ENCODE data around the gene SNX13.

SNX13 gene

GRCh38 chr7:17772581-17773288, 167.6 kb downstream of the SNX13 start:
- DNase-seq: no peak

GRCh38 chr7:17771901-17772408, 168.3 kb downstream of the SNX13 start:
- DNase-seq: no peak

- DNase-seq: peak; percentile 86
Measured at GRCh38 chr7:17770710-17771375, 169.5 kb downstream of the SNX13 start.

- peak; percentile 78 for DNase-seq
Measured at GRCh38 chr7:17769918-17770317, 170.4 kb downstream of the SNX13 start.

GRCh38 chr7:17758008-17758407, 182.3 kb downstream of the SNX13 start:
- DNase-seq: no peak

GRCh38 chr7:17746020-17746530, 194.2 kb downstream of the SNX13 start:
- no peak for DNase-seq

GRCh38 chr7:17745610-17746009, 194.7 kb downstream of the SNX13 start:
- DNase-seq: no peak

- no peak for DNase-seq
Measured at GRCh38 chr7:17743316-17743715, 197.0 kb downstream of the SNX13 start.

- no peak for DNase-seq
Measured at GRCh38 chr7:17741426-17741825, 198.9 kb downstream of the SNX13 start.

Measured in suppressor macrophage treated with lipopolysaccharide for 4 hours (primary cell).